MCF 10A (cell line): ENCODE data around the gene RASA4B. TPM values are rescaled to one million over a fixed set of nuclear protein-coding genes. Genes with fewer than 3 reads are reported as not detected.

ENCODE experiments used
- BruUV-seq: library from RNA; stranded (reverse); fragments of 400-500 nt; replicated peaks from 2 replicates; lab custom pipeline; 2021; lab: Mats Ljungman, UMichigan
- CTCF ChIA-PET: fragments of 300-600 bp; sonication (Branson Sonifier 250); formaldehyde crosslinking; extraction: SDS; loops from one replicate; lab custom pipeline; 2021; ENCODE audit warnings: antibody characterized with exemption, inconsistent platforms; lab: Yijun Ruan, JAX
- POLR2A ChIA-PET: fragments of 300-600, 350-650 bp; sonication (Branson Sonifier 250); formaldehyde crosslinking; extraction: SDS; loops from one replicate; lab custom pipeline; 2020; ENCODE audit warnings: antibody characterized with exemption, inconsistent platforms; lab: Yijun Ruan, JAX
- DNase-seq: peaks from one replicate; pipeline ENCODE4 v3.0.0-alpha.2; 2018; ENCODE audit not compliant: unreplicated experiment
- H3K27ac Mint-ChIP-seq: one replicate; pipeline ENCODE4 v1.8.0; 2022; ENCODE audit warnings: mild to moderate bottlenecking, low read depth, mixed read lengths; ENCODE audit not compliant: unreplicated experiment
- H3K27me3 Mint-ChIP-seq: one replicate; pipeline ENCODE4 v1.8.0; 2022; ENCODE audit warnings: mixed read lengths; ENCODE audit not compliant: insufficient read depth, unreplicated experiment
- H3K36me3 Mint-ChIP-seq: one replicate; pipeline ENCODE4 v1.8.0; 2022; ENCODE audit warnings: mild to moderate bottlenecking, moderate library complexity, mixed read lengths; ENCODE audit not compliant: insufficient read depth, unreplicated experiment
- H3K4me1 Mint-ChIP-seq: one replicate; pipeline ENCODE4 v1.8.0; 2022; ENCODE audit warnings: mixed read lengths; ENCODE audit not compliant: insufficient read depth, unreplicated experiment
- H3K4me3 Mint-ChIP-seq: one replicate; pipeline ENCODE4 v1.8.0; 2022; ENCODE audit warnings: mild to moderate bottlenecking, moderate library complexity, mixed read lengths; ENCODE audit not compliant: unreplicated experiment
- H3K9me3 Mint-ChIP-seq: one replicate; pipeline ENCODE4 v1.8.0; 2022; ENCODE audit warnings: mixed read lengths; ENCODE audit not compliant: unreplicated experiment
- intact Hi-C: fragments of 100-400 bp; cut with micrococcal nuclease; formaldehyde crosslinking; loops from 2 replicates; pipeline ENCODE4 v1.14.1; 2022
- total RNA-seq: library from RNA; stranded (reverse); gene quantifications from 2 replicates; pipeline ENCODE4 v1.2.3, GENCODE V29; 2022
- TF ChIP-seq, protein P1 (sequence below): fragments of 200-600 bp; IDR thresholded peaks from one replicate; pipeline ENCODE4 v1.8.0; 2022; ENCODE audit warnings: antibody characterized with exemption, mild to moderate bottlenecking; ENCODE audit not compliant: unreplicated experiment

RASA4B gene
- total RNA-seq, 1 experiment from 2014 or later: 0.70 TPM

DNA sequence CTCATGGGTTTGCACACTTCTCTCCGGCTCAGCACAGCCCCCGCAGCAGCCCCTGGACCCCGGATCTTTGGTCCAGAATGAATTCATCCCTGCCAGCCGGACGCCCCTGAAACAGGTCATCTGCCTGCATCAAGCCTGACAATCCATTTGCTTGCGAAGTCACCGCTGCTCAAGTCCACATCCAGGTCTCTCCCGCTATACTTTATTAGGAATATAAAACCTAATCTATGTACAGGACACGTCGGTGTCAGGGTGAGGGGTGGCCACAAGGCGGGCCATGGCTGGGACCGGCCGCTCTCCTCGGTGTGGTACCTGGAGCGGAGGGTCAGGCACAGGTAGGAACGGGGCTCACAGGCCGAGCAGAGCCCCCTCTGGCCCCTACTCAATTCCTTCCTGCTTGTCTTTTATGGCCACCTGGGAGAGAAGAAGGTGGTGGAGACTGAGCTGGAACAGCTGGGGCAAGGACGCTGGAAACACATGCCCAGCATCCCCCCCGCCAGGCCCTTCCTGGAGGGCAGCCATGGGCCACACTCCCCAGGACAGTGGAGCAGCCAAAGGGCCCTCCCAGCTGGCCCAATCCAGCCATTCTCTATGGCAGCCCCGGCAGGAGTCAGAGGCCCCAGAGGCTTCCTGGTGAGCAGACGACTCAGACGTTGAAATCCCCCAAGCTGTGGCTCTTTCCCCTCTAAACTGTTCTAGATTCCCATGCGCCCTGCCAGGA is 44.1 kb downstream of the RASA4B start:
- BruUV-seq: no TSS peak
- CTCF ChIA-PET: no interaction called here

DNA sequence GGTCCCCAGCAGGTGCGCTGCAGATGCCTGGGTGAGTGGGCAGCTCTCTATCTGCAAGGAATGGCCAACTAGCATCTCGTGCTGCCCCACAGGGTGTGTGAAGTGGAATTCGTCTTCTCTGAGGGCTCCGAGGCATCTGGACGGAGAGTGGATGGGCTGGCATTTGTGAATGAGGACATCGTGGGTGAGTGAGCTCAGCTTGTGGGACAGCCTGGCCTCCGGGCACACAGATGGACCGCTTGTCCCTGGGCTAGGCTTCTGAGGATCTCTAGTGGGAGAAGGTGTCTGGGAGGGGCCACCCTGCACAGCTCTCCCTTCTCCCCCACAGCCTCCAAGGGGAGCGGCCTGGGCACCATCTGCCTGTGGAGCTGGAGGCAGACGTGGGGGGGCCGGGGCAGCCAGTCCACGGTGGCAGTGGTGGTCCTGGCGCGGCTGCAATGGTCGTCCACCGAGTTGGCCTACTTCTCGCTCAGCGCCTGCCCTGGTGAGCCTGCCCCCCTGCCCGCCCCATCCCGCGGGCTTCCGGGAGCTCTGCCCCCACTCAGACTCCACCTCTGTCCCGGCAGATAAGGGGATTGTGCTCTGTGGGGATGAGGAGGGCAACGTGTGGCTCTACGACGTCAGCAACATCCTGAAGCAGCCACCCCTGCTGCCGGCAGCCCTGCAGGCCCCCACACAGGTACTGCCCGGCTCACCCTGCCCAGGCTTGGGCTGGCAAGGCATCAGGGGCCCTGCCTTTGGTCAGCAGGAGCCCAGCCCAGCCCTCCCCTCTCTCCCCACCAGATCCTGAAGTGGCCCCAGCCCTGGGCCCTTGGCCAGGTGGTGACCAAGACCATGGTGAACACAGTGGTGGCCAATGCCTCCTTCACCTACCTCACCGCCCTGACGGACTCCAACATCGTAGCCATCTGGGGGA is 45.2 kb downstream of the RASA4B start:
- DNase-seq: no peak
- ChIA-PET POLR2A (interaction anchor here (0.9 to 1.2 kb wide), 2 partner anchors 8 to 76 kb away, joined by 3 to 4 read pairs; partner anchors contain the start of gene ALKBH4), CTCF (no interaction called here)
- Mint-ChIP-seq H3K27me3 (no peaks in the 10 kb centered on the region), H3K4me1 (no peaks in the 10 kb centered on the region), H3K9me3 (no peaks in the 10 kb centered on the region), H3K4me3 (no peak overlapping the region), H3K36me3 (peaks cover 15% of the 10 kb centered on the region), H3K27ac (no peak overlapping the region)
- BruUV-seq: no TSS peak
- TF ChIP-seq, protein P1, sequence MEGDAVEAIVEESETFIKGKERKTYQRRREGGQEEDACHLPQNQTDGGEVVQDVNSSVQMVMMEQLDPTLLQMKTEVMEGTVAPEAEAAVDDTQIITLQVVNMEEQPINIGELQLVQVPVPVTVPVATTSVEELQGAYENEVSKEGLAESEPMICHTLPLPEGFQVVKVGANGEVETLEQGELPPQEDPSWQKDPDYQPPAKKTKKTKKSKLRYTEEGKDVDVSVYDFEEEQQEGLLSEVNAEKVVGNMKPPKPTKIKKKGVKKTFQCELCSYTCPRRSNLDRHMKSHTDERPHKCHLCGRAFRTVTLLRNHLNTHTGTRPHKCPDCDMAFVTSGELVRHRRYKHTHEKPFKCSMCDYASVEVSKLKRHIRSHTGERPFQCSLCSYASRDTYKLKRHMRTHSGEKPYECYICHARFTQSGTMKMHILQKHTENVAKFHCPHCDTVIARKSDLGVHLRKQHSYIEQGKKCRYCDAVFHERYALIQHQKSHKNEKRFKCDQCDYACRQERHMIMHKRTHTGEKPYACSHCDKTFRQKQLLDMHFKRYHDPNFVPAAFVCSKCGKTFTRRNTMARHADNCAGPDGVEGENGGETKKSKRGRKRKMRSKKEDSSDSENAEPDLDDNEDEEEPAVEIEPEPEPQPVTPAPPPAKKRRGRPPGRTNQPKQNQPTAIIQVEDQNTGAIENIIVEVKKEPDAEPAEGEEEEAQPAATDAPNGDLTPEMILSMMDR: no peak
- intact Hi-C loops: no loop called here

More for the DNA sequence above, 44.1 kb downstream of the RASA4B start:
- H3K4me1 Mint-ChIP-seq: no peaks in the 10 kb centered on the region
- DNase-seq: no peak
- intact Hi-C loops: no loop called here
- H3K27me3 Mint-ChIP-seq: no peaks in the 10 kb centered on the region
- TF ChIP-seq, protein P1: no peak
- POLR2A ChIA-PET: interaction anchor here (1.2 kb wide), 1 partner anchor 9 kb away, joined by 4 read pairs; the partner anchor contains the start of gene ALKBH4
- no peak overlapping the region for H3K27ac Mint-ChIP-seq
- no peak overlapping the region for H3K4me3 Mint-ChIP-seq
- H3K9me3 Mint-ChIP-seq: no peaks in the 10 kb centered on the region
- H3K36me3 Mint-ChIP-seq: peaks cover 15% of the 10 kb centered on the region

DNA sequence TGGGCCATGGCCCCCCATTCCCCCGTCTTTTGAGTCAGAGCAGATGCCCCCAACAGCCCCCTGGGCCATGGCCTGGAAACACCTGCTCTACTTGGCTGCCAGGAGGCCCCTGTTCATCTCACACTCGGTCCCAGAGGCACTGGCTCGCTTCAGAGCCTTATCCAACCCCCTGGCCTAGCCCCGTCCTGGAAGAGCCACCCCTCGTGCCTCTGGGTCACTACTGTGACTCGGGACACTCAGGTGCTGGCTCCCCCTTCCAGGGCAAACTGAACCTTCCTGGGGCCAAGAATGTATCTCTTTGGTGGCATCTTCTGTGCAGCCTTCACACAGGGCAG is 45.8 kb downstream of the RASA4B start:
- intact Hi-C loops: no loop called here
- H3K27me3 Mint-ChIP-seq: no peaks in the 10 kb centered on the region
- H3K36me3 Mint-ChIP-seq: peaks cover 15% of the 10 kb centered on the region
- ChIA-PET POLR2A (interaction anchor here (0.9 kb wide), 1 partner anchor 75 kb away, joined by 3 read pairs; no protein-coding TSS in a partner anchor), CTCF (interaction anchor here (0.6 kb wide), 2 partner anchors 144 to 1333 kb away, joined by 4 read pairs; no protein-coding TSS in a partner anchor)
- no peak overlapping the region for H3K4me3 Mint-ChIP-seq
- peaks cover 3% of the 10 kb centered on the region for H3K4me1 Mint-ChIP-seq
- H3K9me3 Mint-ChIP-seq: no peaks in the 10 kb centered on the region
- H3K27ac Mint-ChIP-seq: no peak overlapping the region
- TF ChIP-seq, protein P1: no peak
- DNase-seq: no peak
- BruUV-seq: no TSS peak
